Heart right ventricle (tissue), 16 donors: ENCODE results near the gene ZFYVE27. TPM values are rescaled to one million over a fixed set of nuclear protein-coding genes. Genes with fewer than 3 reads are reported as not detected.

ENCODE experiments used
- ATAC-seq, 8 donors: fragments of 200-7000 bp; cut with Tn5 transposase; one replicate each; pipeline ENCODE4 v1.9.1; 2020; ENCODE audit warnings: mild to moderate bottlenecking in 8 of 8, moderate library complexity in 8 of 8, moderate number of reproducible peaks in 1 of 8
- DNase-seq, 2 donors: peaks; one replicate each; pipeline ENCODE4 v3.0.0-alpha.2; 2020
- H3K27ac ChIP-seq, 10 donors: fragments of 200-600 bp; sonication (generic) in 2 of 10; one replicate each; pipeline versions ENCODE4 v1.5.0 to v1.8.0; 2020 to 2022; ENCODE audit warnings: mild to moderate bottlenecking in 3 of 10
- H3K27me3 ChIP-seq, 7 donors: fragments of 200-600 bp; one replicate each; pipeline ENCODE4 v1.8.0; 2021 to 2022; ENCODE audit warnings: mild to moderate bottlenecking in 2 of 7
- H3K36me3 ChIP-seq, 9 donors: fragments of 200-600 bp; sonication (generic) in 1 of 9; one replicate each; pipeline versions ENCODE4 v1.5.0 to v1.8.0; 2020 to 2022; ENCODE audit warnings: mild to moderate bottlenecking in 2 of 9
- H3K4me1 ChIP-seq, 9 donors: fragments of 200-600 bp; sonication (generic) in 1 of 9; one replicate each; pipeline versions ENCODE4 v1.5.0 to v1.8.0; 2020 to 2022; ENCODE audit warnings: mild to moderate bottlenecking in 4 of 9
- H3K4me3 ChIP-seq, 10 donors: fragments of 200-600 bp; sonication (generic) in 2 of 10; one replicate each; pipeline versions ENCODE4 v1.5.0 to v1.8.0; 2020 to 2022; ENCODE audit warnings: mild to moderate bottlenecking in 7 of 10, moderate library complexity in 2 of 10
- H3K9me3 ChIP-seq, 11 donors: fragments of 200-600 bp in 10 of 11; sonication (generic) in 2 of 11; one replicate each; pipeline versions ENCODE4 v1.5.0 to v1.8.0; 2013 to 2022; ENCODE audit warnings: mild to moderate bottlenecking in 2 of 11, control low read depth in 1 of 11, moderate library complexity in 1 of 11
- WGBS, 2 donors: extraction: QIAGEN DNeasy Blood & Tissue Kit; methylation state at CpG; one replicate each; pipeline ENCODE4 v1.1.7; 2013; ENCODE audit warnings: inconsistent platforms in 1 of 2; 5-methylcytosine and 5-hydroxymethylcytosine counted together
- intact Hi-C, 10 donors: fragments of 100-400 bp; cut with DNase I; formaldehyde crosslinking; loops; one replicate each; pipeline versions ENCODE4 v1.11.1 to v1.14.2; 2022
- polyA plus RNA-seq, 2 donors: library from polyadenylated mRNA; stranded (reverse); fragments of 200-250 nt; gene quantifications; one replicate each; pipeline ENCODE4 v1.2.3, GENCODE V29; 2013
- total RNA-seq, 10 donors: library from RNA; stranded (reverse); fragmentation: NEBNext Ultra II Directional in 3 of 10; extraction: Animal tissue kit (Norgen Biotek cat#: 25700) in 3 of 10; gene quantifications; one replicate each; pipeline versions ENCODE4 v1.2.1 to v1.2.4, GENCODE V29; 2021 to 2023
- TF ChIP-seq, protein P1 (sequence below), 9 donors: fragments of 200-600 bp; sonication (generic) in 2 of 9; IDR thresholded peaks; one replicate each; pipeline versions ENCODE4 v1.5.0 to v1.8.0; 2021 to 2022; ENCODE audit warnings: antibody characterized with exemption in 9 of 9, mild to moderate bottlenecking in 5 of 9, moderate library complexity in 1 of 9
- donor health status: Arrhythmogenic right ventricular cardiomyopathy.
- donor health status: ischemic (EF 13 %, LVEDD 7.1; RV severe dilation, severe dysfunction).
- donor health status: healthy with polysubstance abuse.
- donor health status: DM: no; HTN: yes; CAD: no.
- donor health status: DM: no; HTN: no; CAD: no.
- donor health status: ischemic (EF 25% LVEDD 6.9; RV normal size, moderate dysfunction).
- donor health status: ischemic (EF 25% LVEDD 5.7; RV mildly dilated, moderate dysfunction).
- donor health status: healthy.
- donor health status: DM: yes; HTN: yes; CAD: no.
- donor health status: Ischemic cardiomyopathy.
- donor health status: ischemic (EF 35%, LVEDD 5.7; RV mildly dilated, moderate dysfunction).
- donor health status: nonischemic (EF 11% LVEDD 7.7; RV severe dilation, severe dysfunction).
- donor health status: DM: yes; HTN: yes; CAD: no.
- donor health status: PGD.
- donor health status: ischemic (EF 29% LVEDD 5.4; RV normal size, mild dysfunction).
- donor health status: nonischemic (EF 23%, LVEDD 6.1; RV moderate dilation, normal function).

The ZFYVE27 gene
- total and polyA plus RNA-seq, 12 donors, result 7.5 to 17.6 (median 11.8) TPM

DNA sequence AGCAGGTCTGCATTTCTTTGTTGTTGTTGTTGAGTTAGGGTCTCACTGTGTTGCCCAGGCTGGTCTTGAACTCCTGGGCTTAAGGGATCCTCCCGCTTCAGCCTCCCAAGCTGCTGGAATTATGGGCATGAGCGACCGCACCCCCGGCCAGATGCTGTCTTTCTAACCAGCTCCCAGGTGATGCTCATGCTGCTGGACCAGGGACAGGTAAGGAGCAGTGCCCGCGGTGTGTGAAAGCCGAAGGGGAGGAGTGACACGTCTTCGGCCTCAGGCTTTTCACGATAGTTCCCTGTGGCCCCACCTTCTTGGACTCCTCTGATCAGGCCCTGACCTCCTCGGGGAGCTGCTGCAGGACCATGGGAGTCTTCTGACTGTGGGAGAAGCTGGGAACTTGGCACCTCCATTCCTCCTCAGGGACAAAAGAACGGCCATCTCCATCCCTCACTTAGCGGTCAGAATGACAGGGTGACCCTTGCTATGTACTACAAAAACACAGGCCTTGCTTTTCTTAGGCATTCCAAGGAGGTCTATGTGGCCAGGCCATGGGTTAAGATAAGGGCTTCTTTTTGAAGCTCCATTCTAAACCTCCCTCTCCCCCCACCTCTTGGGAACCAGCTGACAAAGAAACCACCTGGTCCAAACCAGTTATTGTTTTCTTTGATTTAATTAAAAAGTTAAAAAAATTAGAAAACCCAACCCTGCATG, 29.3 kb downstream of the ZFYVE27 start:
- intact Hi-C loops, result loop anchor here in 3 of 10 donors (10.0 kb wide), 3 partner anchors 99 to 279 kb away; partner anchors contain the start of gene CRTAC1 (in 1 of the 3)
- ATAC-seq (no peak), DNase-seq (no peak)
- Histone ChIP-seq H3K36me3 (peaks cover 0 to 14% (median 0%) of the 10 kb centered on the region in 9 donors), H3K27ac (no peak overlapping the region), H3K4me3 (no peak overlapping the region), H3K9me3 (no peaks in the 10 kb centered on the region), H3K4me1 (peaks cover 0 to 14% (median 2%) of the 10 kb centered on the region in 9 donors), H3K27me3 (peaks cover 0 to 25% (median 17%) of the 10 kb centered on the region in 7 donors)
- TF ChIP-seq, protein P1, sequence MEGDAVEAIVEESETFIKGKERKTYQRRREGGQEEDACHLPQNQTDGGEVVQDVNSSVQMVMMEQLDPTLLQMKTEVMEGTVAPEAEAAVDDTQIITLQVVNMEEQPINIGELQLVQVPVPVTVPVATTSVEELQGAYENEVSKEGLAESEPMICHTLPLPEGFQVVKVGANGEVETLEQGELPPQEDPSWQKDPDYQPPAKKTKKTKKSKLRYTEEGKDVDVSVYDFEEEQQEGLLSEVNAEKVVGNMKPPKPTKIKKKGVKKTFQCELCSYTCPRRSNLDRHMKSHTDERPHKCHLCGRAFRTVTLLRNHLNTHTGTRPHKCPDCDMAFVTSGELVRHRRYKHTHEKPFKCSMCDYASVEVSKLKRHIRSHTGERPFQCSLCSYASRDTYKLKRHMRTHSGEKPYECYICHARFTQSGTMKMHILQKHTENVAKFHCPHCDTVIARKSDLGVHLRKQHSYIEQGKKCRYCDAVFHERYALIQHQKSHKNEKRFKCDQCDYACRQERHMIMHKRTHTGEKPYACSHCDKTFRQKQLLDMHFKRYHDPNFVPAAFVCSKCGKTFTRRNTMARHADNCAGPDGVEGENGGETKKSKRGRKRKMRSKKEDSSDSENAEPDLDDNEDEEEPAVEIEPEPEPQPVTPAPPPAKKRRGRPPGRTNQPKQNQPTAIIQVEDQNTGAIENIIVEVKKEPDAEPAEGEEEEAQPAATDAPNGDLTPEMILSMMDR (IDR thresholded peaks at IDR 0.05), result no peak
- 84 to 89% methylated on average over 13 of the region's 13 CpGs for WGBS, 2 donors

DNA sequence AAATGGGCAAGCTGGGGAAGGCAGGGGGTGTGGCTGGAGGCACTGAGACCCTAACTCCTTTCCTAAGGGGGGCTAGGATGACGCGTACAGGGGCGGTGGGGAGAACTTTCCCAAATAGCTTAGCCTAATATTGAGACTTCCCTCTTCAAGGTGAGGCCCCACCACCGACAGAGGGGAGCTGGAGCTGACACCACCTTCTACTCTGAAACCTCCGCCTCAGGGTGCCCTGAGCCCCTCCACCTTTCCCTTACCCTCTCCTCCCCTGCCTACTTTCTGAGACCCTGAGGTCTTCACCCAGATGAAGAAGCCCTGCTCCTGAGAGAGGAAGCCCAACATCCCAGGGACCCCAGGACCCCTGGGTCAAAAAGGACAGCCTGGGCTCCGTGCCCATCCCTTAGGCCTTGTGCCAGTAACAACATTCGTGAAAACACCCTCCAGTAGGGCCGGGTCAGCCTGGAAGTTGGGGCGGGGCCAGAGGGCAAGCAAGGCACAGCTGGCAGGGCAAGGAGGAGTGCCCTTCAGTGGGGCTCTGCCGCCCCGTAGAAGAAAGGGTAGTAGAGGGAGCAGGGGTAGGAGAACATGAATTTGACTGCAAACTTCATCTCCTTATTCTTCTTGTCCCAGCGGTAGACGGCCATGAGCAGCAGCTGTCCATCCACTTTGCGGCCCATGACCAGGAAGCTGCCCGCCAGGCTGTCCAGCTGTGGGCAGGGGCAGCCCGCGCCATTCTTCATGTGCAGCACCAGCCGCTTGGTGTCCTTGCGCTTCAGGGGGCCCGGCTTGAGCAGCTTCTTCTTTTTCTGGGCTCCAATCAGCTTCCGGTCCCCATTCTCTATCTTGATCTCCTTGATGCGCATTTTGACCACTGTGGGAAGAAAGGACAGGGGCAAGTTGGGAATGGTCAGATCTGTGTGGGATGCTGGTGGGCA, 30.3 kb downstream of the ZFYVE27 start:
- no peak overlapping the region for H3K4me3 ChIP-seq
- 88 to 90% methylated on average over 22 of the region's 22 CpGs for WGBS, 2 donors
- H3K27me3 ChIP-seq, result peaks cover 0 to 34% (median 25%) of the 10 kb centered on the region in 7 donors
- no peaks in the 10 kb centered on the region for H3K9me3 ChIP-seq
- intact Hi-C loops, result loop anchor here in 3 of 10 donors (10.0 kb wide), 3 partner anchors 98 to 278 kb away; partner anchors contain the start of gene CRTAC1 (in 1 of the 3)
- TF ChIP-seq, protein P1 (IDR thresholded peaks at IDR 0.05), result no peak
- peaks cover 0 to 21% (median 6%) of the 10 kb centered on the region in 9 donors for H3K4me1 ChIP-seq
- no peak overlapping the region for H3K27ac ChIP-seq
- DNase-seq, result no peak
- ATAC-seq, result no peak
- H3K36me3 ChIP-seq, result peaks cover 0 to 4% (median 0%) of the 10 kb centered on the region in 9 donors

DNA sequence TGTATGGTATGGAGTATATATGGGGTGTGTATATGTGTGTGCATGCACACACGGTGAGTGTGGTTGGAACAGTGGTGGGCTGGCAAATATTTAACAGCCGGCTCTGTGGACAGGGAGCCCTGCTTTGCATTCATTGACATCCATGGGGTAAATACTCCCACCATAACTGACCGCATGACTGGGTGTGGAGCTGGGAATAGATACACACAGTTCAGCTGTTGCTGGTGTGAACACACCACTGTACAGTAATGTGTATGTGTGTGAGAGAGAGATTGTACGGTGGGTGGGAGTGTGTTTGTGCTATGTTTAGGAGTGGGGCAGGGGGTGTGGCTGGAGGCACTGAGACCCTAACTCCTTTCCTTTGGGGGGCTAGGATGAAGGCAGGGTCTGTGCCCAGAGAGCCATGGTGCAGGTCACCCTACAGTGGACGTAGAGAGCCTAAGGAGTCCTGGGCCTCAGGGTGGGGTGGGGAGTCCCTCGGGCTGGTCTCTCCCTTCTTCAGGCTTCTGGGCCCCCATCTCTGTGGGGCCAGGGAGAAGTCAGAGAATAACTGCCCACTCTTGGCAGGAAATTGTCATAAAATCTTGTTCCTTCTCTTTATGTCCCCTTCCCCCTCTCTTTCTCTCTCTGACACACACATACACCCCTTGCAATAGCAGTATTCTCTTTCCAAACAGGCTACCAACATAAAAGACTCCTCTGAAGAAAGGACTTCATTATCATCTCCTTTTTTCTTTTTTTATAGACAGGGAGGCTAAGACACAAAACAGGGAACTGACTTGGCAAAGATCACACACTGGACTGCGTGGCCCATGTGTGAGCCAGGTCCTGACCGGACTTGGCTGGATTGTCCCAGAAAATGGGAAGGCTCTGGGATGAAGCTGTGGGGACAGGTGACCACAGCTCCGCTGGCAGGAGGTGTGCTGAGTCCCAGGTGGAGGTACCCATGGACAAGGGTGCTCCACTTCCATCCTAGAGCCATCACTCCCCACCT, 31.7 kb downstream of the ZFYVE27 start:
- no peak for DNase-seq
- H3K27me3 ChIP-seq, result peaks cover 0 to 44% (median 36%) of the 10 kb centered on the region in 7 donors
- TF ChIP-seq, protein P1 (IDR thresholded peaks at IDR 0.05), result no peak
- WGBS, 2 donors, result 80 to 84% methylated on average over 9 of the region's 9 CpGs
- H3K4me1 ChIP-seq, result peaks cover 0 to 15% (median 6%) of the 10 kb centered on the region in 9 donors
- no peak overlapping the region for H3K27ac ChIP-seq
- no peaks in the 10 kb centered on the region for H3K36me3 ChIP-seq
- no peaks in the 10 kb centered on the region for H3K9me3 ChIP-seq
- no peak for ATAC-seq
- intact Hi-C loops, result loop anchor here in 3 of 10 donors (10.0 kb wide), 3 partner anchors 96 to 276 kb away; partner anchors contain the start of gene CRTAC1 (in 1 of the 3)
- H3K4me3 ChIP-seq, result no peak overlapping the region
